HepG2 (cell line): ENCODE data around the gene RPH3AL.

ENCODE experiments used
- GATAD2A ChIP-seq: IDR thresholded peaks from 2 replicates; pipeline ENCODE4 v1.6.1; 2016
- IKZF1 ChIP-seq: fragments of 450-650 bp; IDR thresholded peaks from 2 replicates; pipeline ENCODE4 v1.7.1; 2016
- KAT2B ChIP-seq: fragments of 150-350 bp; IDR thresholded peaks from 2 replicates; pipeline ENCODE4 v1.6.1; 2014; ENCODE audit warnings: low read depth, low read length, borderline replicate concordance
- MIER3 ChIP-seq: IDR thresholded peaks from 2 replicates; pipeline ENCODE4 v1.6.1; 2016; ENCODE audit warnings: missing compliant biosample characterization, borderline replicate concordance
- MLLT10 ChIP-seq: sonication (generic); formaldehyde crosslinking; IDR thresholded peaks from 2 replicates; pipeline ENCODE4 v1.4.0; 2020; ENCODE audit warnings: missing genetic modification reagents
- NFATC3 ChIP-seq: sonication (generic); formaldehyde crosslinking; IDR thresholded peaks from 2 replicates; pipeline ENCODE4 v1.5.1; 2020; ENCODE audit warnings: mild to moderate bottlenecking, missing genetic modification reagents
- ZBTB2 ChIP-seq: sonication (generic); formaldehyde crosslinking; IDR thresholded peaks from 2 replicates; pipeline ENCODE4 v1.8.0; 2022; ENCODE audit warnings: low read depth, missing genetic modification reagents
- ZGPAT ChIP-seq: IDR thresholded peaks from 2 replicates; pipeline ENCODE4 v1.6.1; 2016; ENCODE audit warnings: mild to moderate bottlenecking
- ZNF232 ChIP-seq: sonication (generic); formaldehyde crosslinking; IDR thresholded peaks from 2 replicates; pipeline ENCODE4 v1.4.0; 2020; ENCODE audit warnings: missing genetic modification reagents, borderline replicate concordance
- ZNF790 ChIP-seq: sonication (generic); formaldehyde crosslinking; IDR thresholded peaks from 2 replicates; pipeline ENCODE4 v1.8.0; 2022; ENCODE audit warnings: missing genetic modification reagents, mild to moderate bottlenecking, borderline replicate concordance
- TF ChIP-seq, protein P1 (sequence below): sonication (generic); formaldehyde crosslinking; IDR thresholded peaks from 2 replicates; pipeline ENCODE4 v1.4.0; 2020; ENCODE audit warnings: missing genetic modification reagents, mild to moderate bottlenecking, borderline replicate concordance

GRCh38 chr17:214881-215331 lies 137.7 kb downstream of the RPH3AL start:
- no peak for TF ChIP-seq MIER3 (CRISPR knock-in tag)
- TF ChIP-seq ZBTB2 (CRISPR knock-in tag): no peak
- TF ChIP-seq ZNF232 (CRISPR knock-in tag): no peak
- no peak for TF ChIP-seq IKZF1
- no peak for TF ChIP-seq GATAD2A
- no peak for TF ChIP-seq MLLT10 (CRISPR knock-in tag)
- no peak for TF ChIP-seq KAT2B
- TF ChIP-seq ZNF790 (CRISPR knock-in tag): no peak
- TF ChIP-seq, protein P1, sequence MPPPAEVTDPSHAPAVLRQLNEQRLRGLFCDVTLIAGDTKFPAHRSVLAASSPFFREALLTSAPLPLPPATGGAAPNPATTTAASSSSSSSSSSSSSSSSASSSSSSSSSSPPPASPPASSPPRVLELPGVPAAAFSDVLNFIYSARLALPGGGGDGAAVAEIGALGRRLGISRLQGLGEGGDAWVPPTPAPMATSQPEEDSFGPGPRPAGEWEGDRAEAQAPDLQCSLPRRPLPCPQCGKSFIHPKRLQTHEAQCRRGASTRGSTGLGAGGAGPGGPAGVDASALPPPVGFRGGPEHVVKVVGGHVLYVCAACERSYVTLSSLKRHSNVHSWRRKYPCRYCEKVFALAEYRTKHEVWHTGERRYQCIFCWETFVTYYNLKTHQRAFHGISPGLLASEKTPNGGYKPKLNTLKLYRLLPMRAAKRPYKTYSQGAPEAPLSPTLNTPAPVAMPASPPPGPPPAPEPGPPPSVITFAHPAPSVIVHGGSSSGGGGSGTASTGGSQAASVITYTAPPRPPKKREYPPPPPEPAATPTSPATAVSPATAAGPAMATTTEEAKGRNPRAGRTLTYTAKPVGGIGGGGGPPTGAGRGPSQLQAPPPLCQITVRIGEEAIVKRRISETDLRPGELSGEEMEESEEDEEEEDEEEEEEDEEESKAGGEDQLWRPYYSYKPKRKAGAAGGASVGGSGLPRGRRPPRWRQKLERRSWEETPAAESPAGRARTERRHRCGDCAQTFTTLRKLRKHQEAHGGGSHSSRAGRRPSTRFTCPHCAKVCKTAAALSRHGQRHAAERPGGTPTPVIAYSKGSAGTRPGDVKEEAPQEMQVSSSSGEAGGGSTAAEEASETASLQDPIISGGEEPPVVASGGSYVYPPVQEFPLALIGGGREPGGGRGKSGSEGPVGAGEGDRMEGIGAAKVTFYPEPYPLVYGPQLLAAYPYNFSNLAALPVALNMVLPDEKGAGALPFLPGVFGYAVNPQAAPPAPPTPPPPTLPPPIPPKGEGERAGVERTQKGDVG (CRISPR knock-in tag): no peak
- no peak for TF ChIP-seq NFATC3 (CRISPR knock-in tag)
- TF ChIP-seq ZGPAT: no peak
